Measurements from ENCODE around the gene GPC5. TPM values are rescaled to one million over a fixed set of nuclear protein-coding genes. Genes with fewer than 3 reads are reported as not detected.

Gene GPC5
- polyA plus RNA-seq, 2 of the 4 experiments (the other 2 are of a cell fraction): not detected

DNA sequence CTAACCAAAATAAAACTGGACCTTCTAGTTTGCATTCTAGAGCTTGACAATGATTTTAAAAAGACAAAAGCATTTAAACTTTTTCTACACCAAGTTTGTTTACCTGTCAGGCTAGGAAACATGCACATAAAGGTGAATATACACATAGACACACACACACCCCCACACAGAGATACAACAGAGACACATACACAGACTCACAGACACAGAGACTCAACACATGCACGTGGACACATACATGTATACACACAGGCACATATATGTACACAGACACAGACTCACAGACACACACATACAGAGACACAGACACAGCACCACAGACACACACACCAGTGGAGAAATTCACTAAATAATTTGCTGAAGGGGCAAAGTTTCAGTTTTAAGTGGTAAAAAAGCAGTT lies 155.7 kb downstream of the GPC5 start:
- Histone ChIP-seq H3K4me3 (no peak overlapping the region), H3K4me2 (no peak overlapping the region), H3K27ac (no peak overlapping the region), H3K9me3 (no peaks in the 10 kb centered on the region), H3K4me1 (no peaks in the 10 kb centered on the region)
- ATAC-seq: no peak
- TF ChIP-seq KDM5A (IDR thresholded peaks at IDR 0.05) (no peak), CBX2 (IDR thresholded peaks at IDR 0.05; ENCODE audit: borderline replicate concordance, low read depth) (no peak), CHD2 (IDR thresholded peaks at IDR 0.05; ENCODE audit: low read length, partially characterized antibody) (no peak), TP53 (CRISPR knock-in tag; IDR thresholded peaks at IDR 0.05) (no peak), EHF (CRISPR knock-in tag; IDR thresholded peaks at IDR 0.05) (no peak), RARB (CRISPR knock-in tag; IDR thresholded peaks at IDR 0.05) (no peak), ZNF302 (CRISPR knock-in tag; IDR thresholded peaks at IDR 0.05) (no peak), HEYL (CRISPR knock-in tag; IDR thresholded peaks at IDR 0.05) (no peak), ZFP36 (IDR thresholded peaks at IDR 0.05; ENCODE audit: borderline replicate concordance, partially characterized antibody) (no peak), ZSCAN20 (CRISPR knock-in tag; IDR thresholded peaks at IDR 0.05) (no peak), JUNB (IDR thresholded peaks at IDR 0.05) (no peak), GATA3 (IDR thresholded peaks at IDR 0.05; ENCODE audit: borderline replicate concordance) (no peak)
- TF ChIP-seq, protein P1, sequence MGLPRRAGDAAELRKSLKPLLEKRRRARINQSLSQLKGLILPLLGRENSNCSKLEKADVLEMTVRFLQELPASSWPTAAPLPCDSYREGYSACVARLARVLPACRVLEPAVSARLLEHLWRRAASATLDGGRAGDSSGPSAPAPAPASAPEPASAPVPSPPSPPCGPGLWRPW (IDR thresholded peaks at IDR 0.05): no peak
- TF ChIP-seq, protein P2, sequence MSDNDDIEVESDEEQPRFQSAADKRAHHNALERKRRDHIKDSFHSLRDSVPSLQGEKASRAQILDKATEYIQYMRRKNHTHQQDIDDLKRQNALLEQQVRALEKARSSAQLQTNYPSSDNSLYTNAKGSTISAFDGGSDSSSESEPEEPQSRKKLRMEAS (IDR thresholded peaks at IDR 0.05): no peak
- TF ChIP-seq, protein P3, sequence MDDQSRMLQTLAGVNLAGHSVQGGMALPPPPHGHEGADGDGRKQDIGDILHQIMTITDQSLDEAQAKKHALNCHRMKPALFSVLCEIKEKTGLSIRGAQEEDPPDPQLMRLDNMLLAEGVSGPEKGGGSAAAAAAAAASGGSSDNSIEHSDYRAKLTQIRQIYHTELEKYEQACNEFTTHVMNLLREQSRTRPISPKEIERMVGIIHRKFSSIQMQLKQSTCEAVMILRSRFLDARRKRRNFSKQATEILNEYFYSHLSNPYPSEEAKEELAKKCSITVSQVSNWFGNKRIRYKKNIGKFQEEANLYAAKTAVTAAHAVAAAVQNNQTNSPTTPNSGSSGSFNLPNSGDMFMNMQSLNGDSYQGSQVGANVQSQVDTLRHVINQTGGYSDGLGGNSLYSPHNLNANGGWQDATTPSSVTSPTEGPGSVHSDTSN (IDR thresholded peaks at IDR 0.05): no peak
- TF ChIP-seq, protein P4, sequence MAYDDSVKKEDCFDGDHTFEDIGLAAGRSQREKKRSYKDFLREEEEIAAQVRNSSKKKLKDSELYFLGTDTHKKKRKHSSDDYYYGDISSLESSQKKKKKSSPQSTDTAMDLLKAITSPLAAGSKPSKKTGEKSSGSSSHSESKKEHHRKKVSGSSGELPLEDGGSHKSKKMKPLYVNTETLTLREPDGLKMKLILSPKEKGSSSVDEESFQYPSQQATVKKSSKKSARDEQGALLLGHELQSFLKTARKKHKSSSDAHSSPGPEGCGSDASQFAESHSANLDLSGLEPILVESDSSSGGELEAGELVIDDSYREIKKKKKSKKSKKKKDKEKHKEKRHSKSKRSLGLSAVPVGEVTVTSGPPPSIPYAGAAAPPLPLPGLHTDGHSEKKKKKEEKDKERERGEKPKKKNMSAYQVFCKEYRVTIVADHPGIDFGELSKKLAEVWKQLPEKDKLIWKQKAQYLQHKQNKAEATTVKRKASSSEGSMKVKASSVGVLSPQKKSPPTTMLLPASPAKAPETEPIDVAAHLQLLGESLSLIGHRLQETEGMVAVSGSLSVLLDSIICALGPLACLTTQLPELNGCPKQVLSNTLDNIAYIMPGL (CRISPR knock-in tag; IDR thresholded peaks at IDR 0.05; ENCODE audit: borderline replicate concordance): no peak
- ChIA-PET CTCF (no interaction called here), POLR2A (no interaction called here)
- no peak for FAIRE-seq
- no peak for DNase-seq (ENCODE audit: low read depth in 1 of 2, low spot score in 1 of 2)
- 10% methylated on average over 1 of the region's 1 CpG for WGBS (ENCODE audit: missing lambda C conversion rate)

DNA sequence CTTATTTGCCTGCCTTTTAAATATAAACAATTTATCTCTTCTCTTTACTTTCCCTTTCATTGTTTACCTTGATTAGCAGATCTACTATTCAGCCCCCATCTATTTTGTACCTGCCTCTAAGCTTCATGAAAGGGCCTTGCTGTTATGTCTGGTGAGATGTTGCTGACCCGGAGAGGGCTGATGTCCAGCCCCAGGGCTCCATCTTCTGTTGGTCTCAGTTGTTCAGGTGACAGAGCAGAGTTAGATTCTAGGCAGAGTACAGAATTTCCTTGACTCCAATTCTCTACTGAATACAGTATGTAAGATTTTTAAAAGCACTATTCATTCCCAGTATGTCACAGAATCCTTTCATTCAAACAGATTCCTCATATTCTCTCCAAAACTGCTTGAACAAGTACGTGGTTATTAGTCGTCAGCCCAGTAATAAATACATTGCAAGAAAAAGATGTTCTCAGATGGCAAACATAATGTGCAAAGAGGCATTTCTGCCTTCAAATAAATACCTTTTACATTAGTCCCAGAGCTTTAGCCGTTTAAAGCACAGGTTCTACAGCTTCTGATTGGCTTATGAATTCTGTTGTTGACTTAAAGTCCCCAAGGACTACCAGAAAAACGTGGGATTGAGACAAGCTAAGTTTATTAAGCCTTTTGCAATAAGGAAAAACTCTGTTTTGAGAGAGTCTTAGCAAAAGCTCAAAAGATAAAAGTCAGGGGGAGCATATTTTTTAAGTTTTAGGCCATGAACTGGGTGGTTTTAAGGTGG lies 159.1 kb downstream of the GPC5 start:
- H3K4me3 ChIP-seq: no peak overlapping the region
- ChIA-PET CTCF (interaction anchor here (0.7 kb wide), 1 partner anchor 33 kb away, joined by 3 read pairs; no protein-coding TSS in a partner anchor), POLR2A (no interaction called here)
- no peak for DNase-seq (ENCODE audit: low read depth in 1 of 2, low spot score in 1 of 2)
- WGBS (ENCODE audit: missing lambda C conversion rate): 11% methylated on average over 5 of the region's 5 CpGs
- no peaks in the 10 kb centered on the region for H3K4me1 ChIP-seq
- no peak overlapping the region for H3K4me2 ChIP-seq
- no peaks in the 10 kb centered on the region for H3K9me3 ChIP-seq
- no peak overlapping the region for H3K27ac ChIP-seq
- no peak for FAIRE-seq
- no peak for ATAC-seq
- TF ChIP-seq, protein P5, sequence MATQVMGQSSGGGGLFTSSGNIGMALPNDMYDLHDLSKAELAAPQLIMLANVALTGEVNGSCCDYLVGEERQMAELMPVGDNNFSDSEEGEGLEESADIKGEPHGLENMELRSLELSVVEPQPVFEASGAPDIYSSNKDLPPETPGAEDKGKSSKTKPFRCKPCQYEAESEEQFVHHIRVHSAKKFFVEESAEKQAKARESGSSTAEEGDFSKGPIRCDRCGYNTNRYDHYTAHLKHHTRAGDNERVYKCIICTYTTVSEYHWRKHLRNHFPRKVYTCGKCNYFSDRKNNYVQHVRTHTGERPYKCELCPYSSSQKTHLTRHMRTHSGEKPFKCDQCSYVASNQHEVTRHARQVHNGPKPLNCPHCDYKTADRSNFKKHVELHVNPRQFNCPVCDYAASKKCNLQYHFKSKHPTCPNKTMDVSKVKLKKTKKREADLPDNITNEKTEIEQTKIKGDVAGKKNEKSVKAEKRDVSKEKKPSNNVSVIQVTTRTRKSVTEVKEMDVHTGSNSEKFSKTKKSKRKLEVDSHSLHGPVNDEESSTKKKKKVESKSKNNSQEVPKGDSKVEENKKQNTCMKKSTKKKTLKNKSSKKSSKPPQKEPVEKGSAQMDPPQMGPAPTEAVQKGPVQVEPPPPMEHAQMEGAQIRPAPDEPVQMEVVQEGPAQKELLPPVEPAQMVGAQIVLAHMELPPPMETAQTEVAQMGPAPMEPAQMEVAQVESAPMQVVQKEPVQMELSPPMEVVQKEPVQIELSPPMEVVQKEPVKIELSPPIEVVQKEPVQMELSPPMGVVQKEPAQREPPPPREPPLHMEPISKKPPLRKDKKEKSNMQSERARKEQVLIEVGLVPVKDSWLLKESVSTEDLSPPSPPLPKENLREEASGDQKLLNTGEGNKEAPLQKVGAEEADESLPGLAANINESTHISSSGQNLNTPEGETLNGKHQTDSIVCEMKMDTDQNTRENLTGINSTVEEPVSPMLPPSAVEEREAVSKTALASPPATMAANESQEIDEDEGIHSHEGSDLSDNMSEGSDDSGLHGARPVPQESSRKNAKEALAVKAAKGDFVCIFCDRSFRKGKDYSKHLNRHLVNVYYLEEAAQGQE (IDR thresholded peaks at IDR 0.05): no peak
- TF ChIP-seq POLR2A (IDR thresholded peaks at IDR 0.05; ENCODE audit: low read length) (no peak), PHF8 (IDR thresholded peaks at IDR 0.05; ENCODE audit: borderline replicate concordance, low read depth) (no peak), TFCP2L1 (CRISPR knock-in tag; IDR thresholded peaks at IDR 0.05) (no peak), ESRRA (IDR thresholded peaks at IDR 0.05; ENCODE audit: borderline replicate concordance, low read length) (no peak), SMC3 (IDR thresholded peaks at IDR 0.05) (no peak), FOXS1 (CRISPR knock-in tag; IDR thresholded peaks at IDR 0.05) (no peak), HOXA7 (CRISPR knock-in tag; IDR thresholded peaks at IDR 0.05) (no peak), MYC (IDR thresholded peaks at IDR 0.05; ENCODE audit: borderline replicate concordance, low read length) (no peak), RARB (CRISPR knock-in tag; IDR thresholded peaks at IDR 0.05) (no peak), CHD4 (IDR thresholded peaks at IDR 0.05; ENCODE audit: borderline replicate concordance) (no peak), EP300 (IDR thresholded peaks at IDR 0.05) (no peak)
- TF ChIP-seq, protein P6, sequence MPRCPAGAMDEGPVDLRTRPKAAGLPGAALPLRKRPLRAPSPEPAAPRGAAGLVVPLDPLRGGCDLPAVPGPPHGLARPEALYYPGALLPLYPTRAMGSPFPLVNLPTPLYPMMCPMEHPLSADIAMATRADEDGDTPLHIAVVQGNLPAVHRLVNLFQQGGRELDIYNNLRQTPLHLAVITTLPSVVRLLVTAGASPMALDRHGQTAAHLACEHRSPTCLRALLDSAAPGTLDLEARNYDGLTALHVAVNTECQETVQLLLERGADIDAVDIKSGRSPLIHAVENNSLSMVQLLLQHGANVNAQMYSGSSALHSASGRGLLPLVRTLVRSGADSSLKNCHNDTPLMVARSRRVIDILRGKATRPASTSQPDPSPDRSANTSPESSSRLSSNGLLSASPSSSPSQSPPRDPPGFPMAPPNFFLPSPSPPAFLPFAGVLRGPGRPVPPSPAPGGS (IDR thresholded peaks at IDR 0.05): no peak

Measured in A549 (cell line).